CD4-positive, alpha-beta memory T cell (primary cell): ENCODE results near the gene FAM163B. TPM values are rescaled to one million over a fixed set of nuclear protein-coding genes. Genes with fewer than 3 reads are reported as not detected.

Source experiments
- CTCF ChIA-PET: fragments of 350-600 bp; sonication (Branson Sonifier 250); formaldehyde crosslinking; loops from one replicate; lab custom pipeline; 2021; ENCODE audit warnings: inconsistent platforms; ENCODE audit not compliant: partially characterized antibody; lab: Charles Lee
- POLR2A ChIA-PET: fragments of 350-600 bp; sonication (Branson Sonifier 250); formaldehyde crosslinking; loops from one replicate; lab custom pipeline; 2021; ENCODE audit not compliant: partially characterized antibody; lab: Charles Lee
- DNase-seq, 5 donors: peaks; one replicate each; pipeline versions ENCODE4 v3.0.0 to v3.0.0-alpha.2; 2020 to 2022; ENCODE audit warnings: mixed read lengths in 1 of 5
- H3K27ac ChIP-seq: one replicate; pipeline ENCODE4 v1.7.0; 2013; ENCODE audit warnings: low read depth, low read length
- H3K27me3 ChIP-seq: 2 replicates; pipeline ENCODE4 v1.7.0; 2013; ENCODE audit warnings: mild to moderate bottlenecking, low read length, moderate library complexity; ENCODE audit not compliant: insufficient read depth
- H3K36me3 ChIP-seq: 2 replicates; pipeline ENCODE4 v1.7.0; 2013; ENCODE audit warnings: mild to moderate bottlenecking, low read length, moderate library complexity; ENCODE audit not compliant: insufficient read depth
- H3K4me1 ChIP-seq: 2 replicates; pipeline ENCODE4 v1.7.0; 2013; ENCODE audit warnings: mild to moderate bottlenecking, low read length, moderate library complexity; ENCODE audit not compliant: insufficient read depth
- H3K4me3 ChIP-seq, 2 donors: one replicate each; pipeline ENCODE4 v1.7.0; 2013; ENCODE audit warnings: low read length in 2 of 2, mild to moderate bottlenecking in 1 of 2
- H3K9me3 ChIP-seq, 2 donors: one replicate each; pipeline ENCODE4 v1.7.0; 2013; ENCODE audit warnings: low read length in 2 of 2, control low read depth in 1 of 2; ENCODE audit not compliant: control insufficient read depth in 1 of 2
- H3K27ac Mint-ChIP-seq, 7 donors: one replicate each; pipeline ENCODE4 v1.8.0; 2020 to 2021; ENCODE audit warnings: mixed read lengths in 7 of 7, mild to moderate bottlenecking in 6 of 7, inconsistent platforms in 3 of 7, moderate library complexity in 3 of 7
- H3K27me3 Mint-ChIP-seq, 2 donors: one replicate each; pipeline ENCODE4 v1.8.0; 2020 to 2021; ENCODE audit warnings: mixed read lengths in 2 of 2
- H3K36me3 Mint-ChIP-seq, 2 donors: one replicate each; pipeline ENCODE4 v1.8.0; 2020 to 2021; ENCODE audit warnings: mixed read lengths in 2 of 2, inconsistent platforms in 1 of 2, mild to moderate bottlenecking in 1 of 2
- H3K4me1 Mint-ChIP-seq, 4 donors: one replicate each; pipeline ENCODE4 v1.8.0; 2020 to 2021; ENCODE audit warnings: mixed read lengths in 4 of 4, mild to moderate bottlenecking in 1 of 4
- H3K4me3 Mint-ChIP-seq, 8 donors: one replicate each; pipeline ENCODE4 v1.8.0; 2020 to 2021; ENCODE audit warnings: mixed read lengths in 8 of 8, mild to moderate bottlenecking in 7 of 8, moderate library complexity in 6 of 8, inconsistent platforms in 3 of 8
- H3K9me3 Mint-ChIP-seq, 8 donors: one replicate each; pipeline ENCODE4 v1.8.0; 2020 to 2021; ENCODE audit warnings: mixed read lengths in 8 of 8, mild to moderate bottlenecking in 5 of 8, inconsistent platforms in 3 of 8, moderate library complexity in 1 of 8
- intact Hi-C: fragments of 100-400 bp; cut with micrococcal nuclease; formaldehyde crosslinking; loops from one replicate; pipeline ENCODE4 v1.15.1; 2023
- polyA plus RNA-seq, 2 donors: library from polyadenylated mRNA; unstranded; fragments of 300-500 nt; fragmentation: Illumina TruSeq; gene quantifications; one replicate each; pipeline ENCODE4 v1.2.3, GENCODE V29; 2021
- total RNA-seq, 2 experiments: library from RNA; stranded (reverse); gene quantifications; one replicate each; pipeline ENCODE4 v1.2.3, GENCODE V29; 2021

The FAM163B gene
- total and polyA plus RNA-seq, 4 experiments from 2014 or later = not detected

- H3K27ac ChIP-seq = no peak overlapping the region
- no peaks in the 10 kb centered on the region for H3K9me3 Mint-ChIP-seq
- peaks cover 16% of the 10 kb centered on the region for H3K27me3 ChIP-seq
- H3K4me3 ChIP-seq = no peak overlapping the region
- H3K36me3 Mint-ChIP-seq = no peaks in the 10 kb centered on the region
- intact Hi-C loops = no loop called here
- H3K9me3 ChIP-seq = no peaks in the 10 kb centered on the region
- H3K27ac Mint-ChIP-seq = no peak overlapping the region
- POLR2A ChIA-PET = no interaction called here
- peaks cover 16 to 29% of the 10 kb centered on the region in 2 donors for H3K27me3 Mint-ChIP-seq
- no peak overlapping the region for H3K4me3 Mint-ChIP-seq
- no peak for DNase-seq
- H3K4me1 Mint-ChIP-seq = peaks cover 0 to 9% (median 3%) of the 10 kb centered on the region in 4 donors
- CTCF ChIA-PET = no interaction called here
- no peaks in the 10 kb centered on the region for H3K4me1 ChIP-seq
- no peaks in the 10 kb centered on the region for H3K36me3 ChIP-seq
Observed at GRCh38 chr9:133607976-133608375, 1.2 kb downstream of the FAM163B start.

DNA sequence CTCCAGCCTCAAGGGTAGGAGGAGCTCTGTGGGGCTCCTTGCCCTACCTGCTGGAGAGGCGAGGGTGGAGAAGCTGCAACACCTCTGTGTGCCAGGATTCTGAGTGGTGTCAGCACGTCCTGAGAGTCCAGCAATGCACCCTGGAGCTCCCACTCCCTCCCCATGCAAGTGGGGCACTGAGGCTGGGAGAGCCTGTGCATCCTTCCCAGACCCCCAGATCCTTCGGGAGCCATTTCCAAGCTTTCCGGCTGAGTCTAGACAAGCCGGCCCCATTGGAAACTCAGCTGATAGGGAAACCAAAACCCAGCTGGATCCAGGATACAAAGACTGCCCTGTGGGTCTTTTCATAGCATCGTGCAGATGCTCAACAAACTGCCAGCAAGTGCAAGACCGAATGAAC lies 1.8 kb downstream of the FAM163B start:
- no peaks in the 10 kb centered on the region for H3K4me1 ChIP-seq
- H3K4me3 ChIP-seq = no peak overlapping the region
- no peaks in the 10 kb centered on the region for H3K9me3 ChIP-seq
- no peak overlapping the region for H3K27ac ChIP-seq
- H3K36me3 Mint-ChIP-seq = no peaks in the 10 kb centered on the region
- ChIA-PET POLR2A (no interaction called here), CTCF (no interaction called here)
- no peak for DNase-seq
- peaks cover 0 to 9% (median 3%) of the 10 kb centered on the region in 4 donors for H3K4me1 Mint-ChIP-seq
- H3K9me3 Mint-ChIP-seq = no peaks in the 10 kb centered on the region
- intact Hi-C loops = no loop called here
- H3K36me3 ChIP-seq = no peaks in the 10 kb centered on the region
- H3K27me3 Mint-ChIP-seq = peaks cover 16 to 29% of the 10 kb centered on the region in 2 donors
- peaks cover 16% of the 10 kb centered on the region for H3K27me3 ChIP-seq
- H3K4me3 Mint-ChIP-seq = no peak overlapping the region
- H3K27ac Mint-ChIP-seq = no peak overlapping the region

DNA sequence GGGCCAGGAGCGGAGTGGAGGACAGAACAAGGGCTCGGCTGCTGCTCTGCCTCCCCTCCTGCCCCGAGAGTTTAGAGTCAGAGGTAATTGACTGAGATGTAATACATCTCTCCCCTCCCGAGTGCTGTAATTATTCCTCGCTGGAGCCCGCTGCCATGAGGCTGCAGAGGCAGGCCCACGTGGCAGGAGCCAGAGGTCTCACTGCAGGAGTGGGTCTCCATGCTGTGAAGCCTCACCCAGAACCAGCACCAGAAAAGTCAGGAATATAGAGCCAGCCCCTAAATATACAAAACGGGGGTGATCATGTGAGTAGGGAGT lies 2.5 kb downstream of the FAM163B start:
- H3K27me3 Mint-ChIP-seq = peaks cover 16 to 30% of the 10 kb centered on the region in 2 donors
- H3K4me1 Mint-ChIP-seq = peaks cover 0 to 9% (median 3%) of the 10 kb centered on the region in 4 donors
- Histone ChIP-seq H3K27me3 (peaks cover 16% of the 10 kb centered on the region), H3K27ac (no peak overlapping the region), H3K4me3 (no peak overlapping the region), H3K9me3 (no peaks in the 10 kb centered on the region), H3K36me3 (no peaks in the 10 kb centered on the region), H3K4me1 (no peaks in the 10 kb centered on the region)
- DNase-seq = no peak
- H3K27ac Mint-ChIP-seq = no peak overlapping the region
- no peak overlapping the region for H3K4me3 Mint-ChIP-seq
- H3K36me3 Mint-ChIP-seq = no peaks in the 10 kb centered on the region
- ChIA-PET CTCF (no interaction called here), POLR2A (no interaction called here)
- intact Hi-C loops = no loop called here
- H3K9me3 Mint-ChIP-seq = no peaks in the 10 kb centered on the region

DNA sequence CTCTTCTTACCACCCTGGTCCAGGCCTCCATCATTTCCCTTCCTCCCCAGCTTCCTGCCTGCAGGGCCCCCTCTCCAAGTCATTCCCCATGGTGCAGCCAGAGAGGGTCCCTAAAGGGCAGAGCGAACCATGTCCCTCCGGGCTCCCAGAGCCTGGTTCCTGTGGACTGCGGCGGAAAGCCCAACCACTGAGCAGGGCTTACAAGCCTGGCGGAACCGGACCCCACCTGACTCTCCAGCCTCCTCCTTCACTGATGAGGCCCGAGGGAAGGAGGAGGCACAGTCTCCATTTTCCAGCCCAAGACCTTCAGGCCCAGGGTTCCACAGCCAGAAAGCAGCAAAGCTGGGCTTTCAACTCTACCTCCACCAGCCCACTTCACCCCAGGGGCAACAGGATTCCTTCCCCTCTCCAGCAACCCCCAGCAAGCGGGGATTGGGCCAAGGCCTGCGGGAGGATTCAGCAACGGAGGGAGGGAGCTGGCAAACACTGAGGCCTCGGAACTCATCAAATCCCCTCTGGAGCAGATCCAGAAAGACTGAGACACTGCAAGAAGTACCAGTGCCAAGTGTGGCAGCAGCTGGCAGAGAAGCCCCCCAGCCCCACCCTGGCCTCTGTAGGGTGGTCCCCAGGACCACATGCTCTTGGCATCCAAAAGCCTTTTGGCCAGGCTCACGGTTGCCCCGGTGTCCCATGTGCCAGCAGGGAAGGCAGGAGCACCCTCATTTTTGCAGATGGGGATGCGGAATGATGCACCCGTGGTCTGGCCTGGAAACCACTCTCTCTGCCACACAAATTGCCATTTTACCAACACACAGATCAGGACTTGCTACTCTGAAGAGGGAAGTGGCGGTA lies 3.1 kb downstream of the FAM163B start:
- H3K4me1 Mint-ChIP-seq = peaks cover 0 to 9% (median 3%) of the 10 kb centered on the region in 4 donors
- Histone ChIP-seq H3K4me1 (no peaks in the 10 kb centered on the region), H3K4me3 (no peak overlapping the region), H3K9me3 (no peaks in the 10 kb centered on the region), H3K27me3 (peaks cover 16% of the 10 kb centered on the region), H3K27ac (no peak overlapping the region), H3K36me3 (no peaks in the 10 kb centered on the region)
- DNase-seq = no peak
- POLR2A ChIA-PET = no interaction called here
- no peak overlapping the region for H3K27ac Mint-ChIP-seq
- no peaks in the 10 kb centered on the region for H3K9me3 Mint-ChIP-seq
- no peak overlapping the region for H3K4me3 Mint-ChIP-seq
- H3K36me3 Mint-ChIP-seq = no peaks in the 10 kb centered on the region
- CTCF ChIA-PET = interaction anchor here (1.2 to 2.4 kb wide), 2 partner anchors 121 to 136 kb away, joined by 5 to 9 read pairs; no protein-coding TSS in a partner anchor
- intact Hi-C loops = no loop called here
- H3K27me3 Mint-ChIP-seq = peaks cover 16 to 29% of the 10 kb centered on the region in 2 donors

DNA sequence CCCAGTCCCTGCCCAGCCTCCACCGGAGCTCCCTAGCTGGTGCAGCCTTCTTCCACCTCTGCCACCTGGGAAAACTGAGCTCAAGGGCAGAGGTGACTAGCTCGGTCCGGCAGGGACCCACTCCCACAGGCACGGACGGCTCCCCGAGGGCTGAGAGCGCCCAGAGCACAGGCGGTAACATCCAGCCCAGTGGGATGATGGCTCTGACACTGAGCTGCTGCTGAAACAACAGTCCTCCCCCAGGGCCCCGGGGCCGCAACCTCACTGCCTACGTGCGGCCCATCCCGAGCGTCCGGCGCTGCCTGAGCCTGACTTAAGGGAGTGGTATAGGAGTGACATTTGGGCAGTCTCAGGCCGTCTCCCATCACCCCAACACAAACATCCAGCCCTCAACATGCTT lies 3.7 kb downstream of the FAM163B start:
- H3K4me3 ChIP-seq = no peak overlapping the region
- H3K27ac ChIP-seq = no peak overlapping the region
- no peak overlapping the region for H3K4me3 Mint-ChIP-seq
- no peaks in the 10 kb centered on the region for H3K9me3 ChIP-seq
- H3K4me1 ChIP-seq = no peaks in the 10 kb centered on the region
- CTCF ChIA-PET = interaction anchor here (1.2 to 2.4 kb wide), 2 partner anchors 121 to 137 kb away, joined by 5 to 9 read pairs; no protein-coding TSS in a partner anchor
- no peak overlapping the region for H3K27ac Mint-ChIP-seq
- no peaks in the 10 kb centered on the region for H3K9me3 Mint-ChIP-seq
- H3K36me3 Mint-ChIP-seq = no peaks in the 10 kb centered on the region
- intact Hi-C loops = no loop called here
- POLR2A ChIA-PET = no interaction called here
- peaks cover 0 to 9% (median 3%) of the 10 kb centered on the region in 4 donors for H3K4me1 Mint-ChIP-seq
- peaks cover 16 to 24% of the 10 kb centered on the region in 2 donors for H3K27me3 Mint-ChIP-seq
- peaks cover 16% of the 10 kb centered on the region for H3K27me3 ChIP-seq
- no peak for DNase-seq
- no peaks in the 10 kb centered on the region for H3K36me3 ChIP-seq

- peaks cover 12 to 19% of the 10 kb centered on the region in 2 donors for H3K27me3 Mint-ChIP-seq
- H3K4me1 ChIP-seq = no peaks in the 10 kb centered on the region
- H3K27me3 ChIP-seq = peaks cover 13% of the 10 kb centered on the region
- H3K27ac ChIP-seq = no peak overlapping the region
- H3K4me1 Mint-ChIP-seq = peaks cover 0 to 8% (median 2%) of the 10 kb centered on the region in 4 donors
- H3K36me3 Mint-ChIP-seq = no peaks in the 10 kb centered on the region
- H3K4me3 ChIP-seq = no peak overlapping the region
- intact Hi-C loops = loop anchor here (1.0 kb wide), 1 partner anchor 121 kb away; no protein-coding TSS in a partner anchor
- no peaks in the 10 kb centered on the region for H3K36me3 ChIP-seq
- H3K4me3 Mint-ChIP-seq = no peak overlapping the region
- no peaks in the 10 kb centered on the region for H3K9me3 Mint-ChIP-seq
- ChIA-PET POLR2A (no interaction called here), CTCF (interaction anchor here (1.2 to 2.4 kb wide), 2 partner anchors 122 to 137 kb away, joined by 5 to 9 read pairs; no protein-coding TSS in a partner anchor)
- DNase-seq = no peak
- no peak overlapping the region for H3K27ac Mint-ChIP-seq
- H3K9me3 ChIP-seq = no peaks in the 10 kb centered on the region
Observed at GRCh38 chr9:133604856-133605255, 4.3 kb downstream of the FAM163B start.

DNA sequence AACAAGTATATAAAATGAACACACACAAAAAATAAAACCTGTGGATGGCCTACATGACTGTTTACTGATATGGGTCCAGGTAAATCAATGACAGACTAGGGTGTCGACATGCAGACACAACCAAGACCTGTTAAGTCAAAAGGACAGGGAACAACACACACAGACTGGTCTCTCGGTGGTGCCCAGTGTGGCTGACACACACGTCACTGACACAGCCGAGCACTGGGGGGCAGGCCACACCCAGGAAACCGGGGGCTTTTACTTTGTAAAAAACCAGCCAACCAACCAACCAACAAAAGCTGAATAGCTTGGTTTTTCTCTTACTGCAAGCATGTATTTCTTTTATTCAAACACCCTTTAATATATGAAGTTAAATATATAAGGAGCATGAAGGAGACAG lies 5.0 kb downstream of the FAM163B start:
- H3K4me3 ChIP-seq = no peak overlapping the region
- intact Hi-C loops = loop anchor here (1.0 kb wide), 1 partner anchor 122 kb away; no protein-coding TSS in a partner anchor
- no peak overlapping the region for H3K4me3 Mint-ChIP-seq
- H3K27me3 Mint-ChIP-seq = peaks cover 8 to 15% of the 10 kb centered on the region in 2 donors
- ChIA-PET POLR2A (no interaction called here), CTCF (interaction anchor here (1.1 to 2.4 kb wide), 2 partner anchors 123 to 138 kb away, joined by 3 to 9 read pairs; no protein-coding TSS in a partner anchor)
- H3K9me3 ChIP-seq = no peaks in the 10 kb centered on the region
- peak overlapping the region in 1 of 7 donors; percentile 71 for H3K27ac Mint-ChIP-seq
- no peak overlapping the region for H3K27ac ChIP-seq
- peak in 3 of 5 donors; percentile 11 to 12 (median 12) for DNase-seq
- no peaks in the 10 kb centered on the region for H3K36me3 Mint-ChIP-seq
- no peaks in the 10 kb centered on the region for H3K36me3 ChIP-seq
- H3K4me1 Mint-ChIP-seq = peaks cover 0 to 3% (median 0%) of the 10 kb centered on the region in 4 donors
- H3K9me3 Mint-ChIP-seq = no peaks in the 10 kb centered on the region
- H3K27me3 ChIP-seq = peaks cover 10% of the 10 kb centered on the region
- no peaks in the 10 kb centered on the region for H3K4me1 ChIP-seq
